HEK293 (cell line): Measurements from ENCODE around the gene ALOX15B.

ENCODE experiments used
- CTCF ChIP-seq: fragments of 450-650 bp; formaldehyde crosslinking; IDR thresholded peaks from 2 replicates; pipeline ENCODE4 v1.5.1; 2016; ENCODE audit warnings: missing biosample characterization, missing genetic modification characterization
- PRDM1 ChIP-seq: fragments of 450-650 bp; formaldehyde crosslinking; IDR thresholded peaks from 2 replicates; pipeline ENCODE4; 2016; ENCODE audit warnings: missing biosample characterization, missing genetic modification characterization
- PRDM10 ChIP-seq: fragments of 450-650 bp; formaldehyde crosslinking; IDR thresholded peaks from 2 replicates; pipeline ENCODE4 v1.5.1; 2016; ENCODE audit warnings: missing biosample characterization, missing genetic modification characterization
- REST ChIP-seq: fragments of 450-650 bp; formaldehyde crosslinking; IDR thresholded peaks from 2 replicates; pipeline ENCODE4 v1.5.1; 2016; ENCODE audit warnings: missing biosample characterization, missing genetic modification characterization
- ZBTB21 ChIP-seq: fragments of 450-650 bp; formaldehyde crosslinking; IDR thresholded peaks from 2 replicates; pipeline ENCODE4 v1.5.1; 2017; ENCODE audit warnings: missing biosample characterization, missing genetic modification characterization
- ZBTB8A ChIP-seq: fragments of 450-650 bp; formaldehyde crosslinking; IDR thresholded peaks from 2 replicates; pipeline ENCODE4 v1.5.1; 2016; ENCODE audit warnings: missing biosample characterization, missing genetic modification characterization
- ZIC2 ChIP-seq: fragments of 450-650 bp; formaldehyde crosslinking; IDR thresholded peaks from 2 replicates; pipeline ENCODE4 v1.5.1; 2016; ENCODE audit warnings: missing biosample characterization, missing genetic modification characterization
- TF ChIP-seq, protein P1 (sequence below): fragments of 450-650 bp; formaldehyde crosslinking; IDR thresholded peaks from 2 replicates; pipeline ENCODE4 v1.5.1; 2017; ENCODE audit warnings: missing biosample characterization, missing genetic modification characterization
- TF ChIP-seq, protein P2 (sequence below): sonication (generic); formaldehyde crosslinking; IDR thresholded peaks from 2 replicates; pipeline ENCODE4 v1.8.1; 2022; ENCODE audit warnings: mild to moderate bottlenecking, moderate library complexity, missing genetic modification reagents
- TF ChIP-seq, protein P3 (sequence below): IDR thresholded peaks from 2 replicates; pipeline ENCODE4 v1.6.1; 2011; ENCODE audit warnings: mild to moderate bottlenecking, low read depth, low read length, borderline replicate concordance

GRCh38 chr17:8069587-8069860, 30.7 kb downstream of the ALOX15B start:
- TF ChIP-seq, protein P1, sequence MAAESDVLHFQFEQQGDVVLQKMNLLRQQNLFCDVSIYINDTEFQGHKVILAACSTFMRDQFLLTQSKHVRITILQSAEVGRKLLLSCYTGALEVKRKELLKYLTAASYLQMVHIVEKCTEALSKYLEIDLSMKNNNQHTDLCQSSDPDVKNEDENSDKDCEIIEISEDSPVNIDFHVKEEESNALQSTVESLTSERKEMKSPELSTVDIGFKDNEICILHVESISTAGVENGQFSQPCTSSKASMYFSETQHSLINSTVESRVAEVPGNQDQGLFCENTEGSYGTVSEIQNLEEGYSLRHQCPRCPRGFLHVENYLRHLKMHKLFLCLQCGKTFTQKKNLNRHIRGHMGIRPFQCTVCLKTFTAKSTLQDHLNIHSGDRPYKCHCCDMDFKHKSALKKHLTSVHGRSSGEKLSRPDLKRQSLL: no peak
- TF ChIP-seq, protein P2, sequence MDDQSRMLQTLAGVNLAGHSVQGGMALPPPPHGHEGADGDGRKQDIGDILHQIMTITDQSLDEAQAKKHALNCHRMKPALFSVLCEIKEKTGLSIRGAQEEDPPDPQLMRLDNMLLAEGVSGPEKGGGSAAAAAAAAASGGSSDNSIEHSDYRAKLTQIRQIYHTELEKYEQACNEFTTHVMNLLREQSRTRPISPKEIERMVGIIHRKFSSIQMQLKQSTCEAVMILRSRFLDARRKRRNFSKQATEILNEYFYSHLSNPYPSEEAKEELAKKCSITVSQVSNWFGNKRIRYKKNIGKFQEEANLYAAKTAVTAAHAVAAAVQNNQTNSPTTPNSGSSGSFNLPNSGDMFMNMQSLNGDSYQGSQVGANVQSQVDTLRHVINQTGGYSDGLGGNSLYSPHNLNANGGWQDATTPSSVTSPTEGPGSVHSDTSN (CRISPR knock-in tag): no peak
- TF ChIP-seq CTCF (tag by site-specific recombination) (no peak), ZBTB21 (tag by site-specific recombination) (no peak), REST (no peak), ZBTB8A (tag by site-specific recombination) (no peak), ZIC2 (tag by site-specific recombination) (no peak), PRDM1 (tag by site-specific recombination) (no peak), PRDM10 (tag by site-specific recombination) (no peak)
- TF ChIP-seq, protein P3, sequence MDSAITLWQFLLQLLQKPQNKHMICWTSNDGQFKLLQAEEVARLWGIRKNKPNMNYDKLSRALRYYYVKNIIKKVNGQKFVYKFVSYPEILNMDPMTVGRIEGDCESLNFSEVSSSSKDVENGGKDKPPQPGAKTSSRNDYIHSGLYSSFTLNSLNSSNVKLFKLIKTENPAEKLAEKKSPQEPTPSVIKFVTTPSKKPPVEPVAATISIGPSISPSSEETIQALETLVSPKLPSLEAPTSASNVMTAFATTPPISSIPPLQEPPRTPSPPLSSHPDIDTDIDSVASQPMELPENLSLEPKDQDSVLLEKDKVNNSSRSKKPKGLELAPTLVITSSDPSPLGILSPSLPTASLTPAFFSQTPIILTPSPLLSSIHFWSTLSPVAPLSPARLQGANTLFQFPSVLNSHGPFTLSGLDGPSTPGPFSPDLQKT: no peak
